ENCODE measurements around the gene KCTD17.

The KCTD17 gene

GRCh38 chr22:37111156-37111717 is 59.7 kb downstream of the KCTD17 start:
- DNase-seq = no peak

GRCh38 chr22:37112084-37112728 is 60.7 kb downstream of the KCTD17 start:
- no peak for DNase-seq
